GM10248 (cell line): ENCODE results near the gene CCDC86.
"Not testable (repeated sequence)": the region's sequence is repeated elsewhere in the genome, so short reads cannot be mapped to it uniquely, and the experiment has no call there.

Source experiments
- CTCF ChIA-PET: fragments of 300-600 bp; sonication (Branson Sonifier 250); formaldehyde crosslinking; extraction: SDS; loops from one replicate; lab custom pipeline; 2021; ENCODE audit warnings: antibody characterized with exemption; lab: Yijun Ruan, JAX
- POLR2A ChIA-PET: fragments of 350-650 bp; sonication (Branson Sonifier 250); formaldehyde crosslinking; extraction: SDS; loops from one replicate; lab custom pipeline; 2020; ENCODE audit warnings: antibody characterized with exemption; lab: Yijun Ruan, JAX
- DNase-seq: peaks from one replicate; pipeline ENCODE4 v3.0.0; 2012; ENCODE audit errors: extremely low spot score
- CTCF ChIP-seq: IDR thresholded peaks from 2 replicates; pipeline ENCODE4 v1.5.1; 2012; ENCODE audit warnings: mild to moderate bottlenecking, low read depth; ENCODE audit errors: extremely low read depth, missing control alignments, control extremely low read depth

CCDC86 gene

DNA sequence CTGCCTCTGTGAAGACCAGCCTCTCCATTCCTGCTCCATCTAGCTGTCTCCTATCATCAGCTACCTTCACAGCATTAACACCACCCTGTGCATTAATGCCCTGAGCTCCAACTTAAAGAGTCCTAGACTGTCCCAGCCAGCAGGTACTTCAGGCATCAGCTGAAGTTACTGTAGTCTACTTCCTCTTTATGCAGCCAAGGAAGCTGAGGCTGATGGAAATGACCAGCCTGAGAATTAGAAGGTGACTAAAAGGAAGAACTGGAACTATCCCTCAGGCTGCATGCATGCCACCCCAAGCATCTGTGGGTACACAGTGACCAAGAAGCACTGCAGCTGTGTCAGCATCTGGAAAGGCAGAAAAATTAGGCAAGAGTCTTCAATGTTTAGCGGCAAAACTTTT lies 28.6 kb upstream of the CCDC86 start:
- TF ChIP-seq CTCF, result no peak
- ChIA-PET POLR2A (no interaction called here), CTCF (interaction anchor here (1.5 to 1.8 kb wide), 3 partner anchors 14 to 74 kb away, joined by 4 to 12 read pairs (median 4); no protein-coding TSS in a partner anchor)
- no peak for DNase-seq

GRCh38 chr11:60814112-60814511 lies 27.8 kb upstream of the CCDC86 start:
- DNase-seq, result no peak
- CTCF ChIA-PET, result interaction anchor here (1.5 to 1.8 kb wide), 3 partner anchors 14 to 74 kb away, joined by 4 to 12 read pairs (median 4); no protein-coding TSS in a partner anchor
- POLR2A ChIA-PET, result no interaction called here
- no peak for TF ChIP-seq CTCF

- TF ChIP-seq CTCF, result no peak
- POLR2A ChIA-PET, result no interaction called here
- CTCF ChIA-PET, result interaction anchor here (1.1 to 7.1 kb wide), 3 partner anchors 14 to 83 kb away, joined by 3 to 83 read pairs (median 3); no protein-coding TSS in a partner anchor
- DNase-seq, result no peak
These were observed 25.2 kb upstream of the CCDC86 start for GRCh38 chr11:60816590-60817157.

DNA sequence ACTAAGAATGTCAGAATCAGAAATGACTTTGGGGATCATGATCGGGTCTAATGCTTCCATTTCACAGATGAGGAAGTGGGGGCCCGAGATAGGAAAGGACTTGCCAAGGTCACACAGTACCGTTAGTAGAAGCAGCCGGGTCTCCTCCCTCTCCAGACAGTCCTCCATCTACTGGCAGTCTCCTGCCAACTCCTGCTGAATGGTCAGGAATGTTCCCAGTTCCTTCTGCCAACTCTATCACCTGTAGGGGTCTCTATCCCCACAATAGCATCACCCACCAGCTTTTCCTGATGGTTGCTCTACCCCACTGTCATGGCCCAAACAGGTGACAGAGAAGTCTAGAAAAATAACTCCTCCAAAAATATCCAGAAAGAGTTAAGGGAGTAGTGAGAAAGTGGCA lies 23.9 kb upstream of the CCDC86 start:
- DNase-seq, result no peak
- POLR2A ChIA-PET, result no interaction called here
- CTCF ChIA-PET, result interaction anchor here (1.5 to 7.1 kb wide), 2 partner anchors 13 to 81 kb away, joined by 3 to 83 read pairs; no protein-coding TSS in a partner anchor
- no peak for TF ChIP-seq CTCF

- TF ChIP-seq CTCF, result no peak
- DNase-seq, result no peak
- CTCF ChIA-PET, result interaction anchor here (1.0 to 7.1 kb wide), 11 partner anchors 9 to 563 kb away, joined by 3 to 83 read pairs (median 4); no protein-coding TSS in a partner anchor
- POLR2A ChIA-PET, result no interaction called here
These were observed 19.9 kb upstream of the CCDC86 start for GRCh38 chr11:60821827-60822599.

GRCh38 chr11:60823745-60824306 lies 18.1 kb upstream of the CCDC86 start:
- POLR2A ChIA-PET, CTCF ChIA-PET, DNase-seq: not testable (repeated sequence)
